Neural cell (in vitro differentiated cells): Measurements from ENCODE around the gene RPRD1A. TPM values are rescaled to one million over a fixed set of nuclear protein-coding genes. Genes with fewer than 3 reads are reported as not detected.

Experiments used
- H2AFZ ChIP-seq: fragments of 200-600, 300-800 bp; sonication (generic), shearing (Covaris generic); 2 replicates; pipeline ENCODE4 v1.6.0; 2014; ENCODE audit warnings: low read depth, mild to moderate bottlenecking, antibody characterized with exemption, low read length, moderate library complexity
- H3F3A ChIP-seq: fragments of 200-600 bp; shearing (Covaris generic); 2 replicates; pipeline ENCODE4 v1.6.1; 2016; ENCODE audit warnings: mild to moderate bottlenecking, moderate library complexity, mixed read lengths, antibody characterized with exemption, low read length; ENCODE audit not compliant: insufficient read depth, poor library complexity, severe bottlenecking
- H3K27ac ChIP-seq: fragments of 200-600, 300-800 bp; sonication (generic), shearing (Covaris generic); 2 replicates; pipeline ENCODE4 v1.5.1; 2014; ENCODE audit warnings: mild to moderate bottlenecking, low read length, moderate library complexity
- H3K27me3 ChIP-seq: fragments of 300-800, 200-600 bp; sonication (generic), shearing (Covaris generic); 2 replicates; pipeline ENCODE4 v1.6.0; 2014; ENCODE audit warnings: mild to moderate bottlenecking, low read depth, low read length, moderate library complexity; ENCODE audit not compliant: insufficient read depth
- H3K36me3 ChIP-seq: fragments of 300-800, 200-600 bp; sonication (generic), shearing (Covaris generic); 2 replicates; pipeline ENCODE4 v1.5.1; 2014; ENCODE audit warnings: mild to moderate bottlenecking, antibody characterized with exemption, low read length, moderate library complexity; ENCODE audit not compliant: insufficient read depth
- H3K4me2 ChIP-seq: fragments of 300-800, 200-600 bp; sonication (generic), shearing (Covaris generic); 2 replicates; pipeline ENCODE4 v1.6.0; 2014; ENCODE audit warnings: mild to moderate bottlenecking, low read length
- H3K4me3 ChIP-seq: fragments of 300-800, 200-600 bp; sonication (generic), shearing (Covaris generic); 2 replicates; pipeline ENCODE4 v1.5.1; 2014; ENCODE audit warnings: mild to moderate bottlenecking, low read length, moderate library complexity
- H3K79me2 ChIP-seq: fragments of 200-600 bp; shearing (Covaris generic); replicated peaks from 2 replicates; pipeline ENCODE4 v1.6.0; 2014; ENCODE audit warnings: mild to moderate bottlenecking, low read length, moderate library complexity; ENCODE audit not compliant: insufficient read depth
- H3K9ac ChIP-seq: fragments of 300-800, 200-600 bp; sonication (generic), shearing (Covaris generic); 2 replicates; pipeline ENCODE4 v1.6.1; 2016; ENCODE audit warnings: mild to moderate bottlenecking, low read length, mixed read lengths
- H3K9me2 ChIP-seq: fragments of 200-600 bp; shearing (Covaris generic); 2 replicates; pipeline ENCODE4 v1.6.1; 2016; ENCODE audit warnings: mild to moderate bottlenecking, low read length, mixed read lengths; ENCODE audit not compliant: insufficient read depth
- H3K9me3 ChIP-seq: fragments of 200-600, 300-800 bp; sonication (generic), shearing (Covaris generic); 2 replicates; pipeline ENCODE4 v1.6.1; 2016; ENCODE audit warnings: mild to moderate bottlenecking, mixed run types, low read length, moderate library complexity, mixed read lengths
- H4K20me1 ChIP-seq: fragments of 200-600 bp; shearing (Covaris generic); 2 replicates; pipeline ENCODE4 v1.6.1; 2016; ENCODE audit warnings: mild to moderate bottlenecking, mixed run types; ENCODE audit not compliant: insufficient read depth
- CTCF ChIP-seq: fragments of 450-650 bp; IDR thresholded peaks from 2 replicates; pipeline ENCODE4 v1.5.1; 2014; ENCODE audit warnings: antibody characterized with exemption, mild to moderate bottlenecking, moderate library complexity; ENCODE audit not compliant: poor library complexity, severe bottlenecking
- EP300 ChIP-seq: fragments of 450-650 bp; conservative IDR thresholded peaks from 2 replicates; pipeline ENCODE4 v1.6.1; 2014; ENCODE audit warnings: antibody characterized with exemption, mild to moderate bottlenecking, moderate library complexity; ENCODE audit not compliant: poor library complexity, severe bottlenecking
- EZH2 ChIP-seq: fragments of 200-600, 300-800 bp; shearing (Covaris generic), sonication (generic); IDR thresholded peaks from 2 replicates; pipeline ENCODE4 v1.6.1; 2014; ENCODE audit warnings: antibody characterized with exemption, low read length, borderline replicate concordance, mild to moderate bottlenecking; ENCODE audit not compliant: insufficient read depth, poor library complexity, severe bottlenecking
- MXI1 ChIP-seq: fragments of 450-650 bp; conservative IDR thresholded peaks from 2 replicates; pipeline ENCODE4 v1.6.1; 2014; ENCODE audit warnings: antibody characterized with exemption, mild to moderate bottlenecking; ENCODE audit not compliant: poor library complexity, severe bottlenecking
- POLR2AphosphoS5 ChIP-seq: IDR thresholded peaks from 2 replicates; pipeline ENCODE4 v1.6.1; 2012
- RAD21 ChIP-seq: fragments of 450-650 bp; conservative IDR thresholded peaks from 2 replicates; pipeline ENCODE4 v1.6.1; 2014; ENCODE audit warnings: antibody characterized with exemption, mild to moderate bottlenecking, moderate library complexity
- REST ChIP-seq: IDR thresholded peaks from 2 replicates; pipeline ENCODE4 v1.6.1; 2012; ENCODE audit warnings: borderline replicate concordance
- SMC3 ChIP-seq: fragments of 450-650 bp; conservative IDR thresholded peaks from 2 replicates; pipeline ENCODE4 v1.6.1; 2014; ENCODE audit warnings: antibody characterized with exemption, mild to moderate bottlenecking, moderate library complexity; ENCODE audit not compliant: poor library complexity
- TAF1 ChIP-seq: IDR thresholded peaks from 2 replicates; pipeline ENCODE4 v1.6.1; 2012; ENCODE audit warnings: low read depth
- polyA plus RNA-seq: library from polyadenylated mRNA; depleted of rRNA; stranded (reverse); fragments of >200 nt; gene quantifications from 2 replicates; pipeline ENCODE4 v1.2.3, GENCODE V29; 2014

Gene RPRD1A
- polyA plus RNA-seq, 1 donor from 2014 or later: 129 TPM

GRCh38 chr18:35983147-35983546 is 84.2 kb downstream of the RPRD1A start:
- Histone ChIP-seq H3K9me2 (no peaks in the 10 kb centered on the region), H3K9ac (no peak overlapping the region), H3K27ac (no peak overlapping the region), H3K27me3 (no peaks in the 10 kb centered on the region), H3K79me2 (no peaks in the 10 kb centered on the region), H3K4me3 (no peak overlapping the region), H3K9me3 (no peaks in the 10 kb centered on the region), H3K36me3 (peaks cover 1% of the 10 kb centered on the region), H4K20me1 (no peaks in the 10 kb centered on the region), H3F3A (no peaks in the 10 kb centered on the region), H3K4me2 (no peak overlapping the region), H2AFZ (no peak overlapping the region)
- TF ChIP-seq MXI1 (no peak), EZH2 (no peak), EP300 (no peak), SMC3 (no peak), POLR2AphosphoS5 (no peak), TAF1 (no peak), REST (no peak), CTCF (no peak), RAD21 (no peak)

- H3F3A ChIP-seq: no peaks in the 10 kb centered on the region
- H4K20me1 ChIP-seq: no peaks in the 10 kb centered on the region
- no peaks in the 10 kb centered on the region for H3K27me3 ChIP-seq
- H3K9me3 ChIP-seq: no peaks in the 10 kb centered on the region
- no peaks in the 10 kb centered on the region for H3K9me2 ChIP-seq
- no peak overlapping the region for H3K4me2 ChIP-seq
- peaks cover 6% of the 10 kb centered on the region for H3K36me3 ChIP-seq
- H2AFZ ChIP-seq: no peak overlapping the region
- H3K9ac ChIP-seq: no peak overlapping the region
- H3K79me2 ChIP-seq: no peaks in the 10 kb centered on the region
- no peak overlapping the region for H3K4me3 ChIP-seq
- no peak for TF ChIP-seq EZH2
- TF ChIP-seq MXI1: no peak
- no peak for TF ChIP-seq REST
- no peak for TF ChIP-seq EP300
- no peak for TF ChIP-seq RAD21
- TF ChIP-seq TAF1: no peak
- no peak for TF ChIP-seq CTCF
- no peak for TF ChIP-seq POLR2AphosphoS5
- TF ChIP-seq SMC3: no peak
- H3K27ac ChIP-seq: no peak overlapping the region
Measured at GRCh38 chr18:35982409-35983114, 84.8 kb downstream of the RPRD1A start.
